Vagina (tissue), 2 donors: Measurements from ENCODE around the gene ECT2L. TPM values are rescaled to one million over a fixed set of nuclear protein-coding genes. Genes with fewer than 3 reads are reported as not detected.

Experiments used
- DNase-seq, 2 donors: peaks; one replicate each; pipeline ENCODE4 v3.0.0-alpha.2; 2017; ENCODE audit errors: extremely low spot score in 2 of 2
- H3K27ac ChIP-seq: fragments of 200-600 bp; sonication (generic); one replicate; pipeline ENCODE4 v1.5.1; 2019
- H3K27me3 ChIP-seq: fragments of 200-600 bp; sonication (generic); one replicate; pipeline ENCODE4 v1.5.1; 2019
- H3K36me3 ChIP-seq, 2 donors: fragments of 200-600 bp; sonication (generic); one replicate each; pipeline ENCODE4 v1.5.1; 2017 to 2019
- H3K4me1 ChIP-seq: fragments of 200-600 bp; sonication (generic); one replicate; pipeline ENCODE4 v1.5.1; 2019
- H3K4me3 ChIP-seq, 2 donors: fragments of 200-600 bp; sonication (generic); 1 replicate in 1 of 2; 2 replicates in 1 of 2; pipeline ENCODE4 v1.5.1; 2016 to 2019
- H3K9me3 ChIP-seq: fragments of 200-600 bp; sonication (generic); one replicate; pipeline ENCODE4 v1.5.1; 2019
- CTCF ChIP-seq, 3 experiments: fragments of 450-650 bp in 2 of 3; fragments of 200-600 bp in 1 of 3; sonication (generic) in 1 of 3; IDR thresholded peaks; one replicate each; pipeline ENCODE4 v1.5.1; 2017 to 2019; ENCODE audit warnings: antibody characterized with exemption in 3 of 3, mild to moderate bottlenecking in 2 of 3, moderate library complexity in 2 of 3
- POLR2A ChIP-seq, 2 donors: fragments of 450-650 bp; IDR thresholded peaks; one replicate each; pipeline ENCODE4 v1.6.1; 2017; ENCODE audit warnings: antibody characterized with exemption in 2 of 2, mild to moderate bottlenecking in 2 of 2, moderate library complexity in 2 of 2
- POLR2AphosphoS5 ChIP-seq, 2 donors: sonication (generic); formaldehyde crosslinking; IDR thresholded peaks; one replicate each; pipeline ENCODE4 v1.9.0; 2017; ENCODE audit warnings: antibody characterized with exemption in 2 of 2, mild to moderate bottlenecking in 2 of 2, low read depth in 1 of 2; ENCODE audit not compliant: insufficient read depth in 1 of 2
- intact Hi-C: fragments of 100-400 bp; cut with DNase I; formaldehyde crosslinking; loops from one replicate; pipeline ENCODE4 v1.15.1; 2023
- total RNA-seq: library from RNA; depleted of rRNA; stranded (reverse); fragments of >200 nt; gene quantifications from one replicate; pipeline ENCODE4 v1.2.3, GENCODE V29; 2016

Gene ECT2L
- total RNA-seq, 1 donor from 2014 or later: not detected

- H3K36me3 ChIP-seq: peaks cover 8 to 52% of the 10 kb centered on the region in 2 donors
- TF ChIP-seq CTCF (IDR thresholded peaks at IDR 0.05): no peak
- no peak for TF ChIP-seq POLR2AphosphoS5 (IDR thresholded peaks at IDR 0.05; ENCODE audit: insufficient read depth in 1 of 2, low read depth in 1 of 2)
- no peak for TF ChIP-seq POLR2A (IDR thresholded peaks at IDR 0.05)
- no peaks in the 10 kb centered on the region for H3K4me1 ChIP-seq
- H3K27ac ChIP-seq: no peak overlapping the region
- no peaks in the 10 kb centered on the region for H3K27me3 ChIP-seq
- no peak for DNase-seq
- intact Hi-C loops: no loop called here
- no peak overlapping the region for H3K4me3 ChIP-seq
- H3K9me3 ChIP-seq: no peaks in the 10 kb centered on the region
Measured at GRCh38 chr6:138914701-138915100, 118.8 kb downstream of the ECT2L start.

DNA sequence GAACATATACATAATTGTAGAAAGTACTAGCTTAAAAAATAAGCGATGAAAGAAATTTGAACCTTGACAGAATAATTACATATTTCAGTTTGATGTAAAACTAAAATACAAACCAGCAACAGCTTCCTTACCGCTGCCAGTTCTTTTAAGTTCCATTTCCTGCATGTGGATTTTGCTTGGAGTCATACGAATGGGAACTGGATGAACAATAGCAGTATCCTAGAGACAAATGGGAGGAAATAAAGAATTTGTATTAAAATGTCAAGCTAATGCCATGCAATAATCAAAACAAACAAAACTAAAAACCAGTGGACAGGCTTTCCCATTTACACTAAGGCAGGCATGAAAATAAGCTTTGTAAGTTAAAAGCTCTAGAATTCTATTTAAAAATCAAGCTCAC is 125.0 kb downstream of the ECT2L start:
- no peaks in the 10 kb centered on the region for H3K27me3 ChIP-seq
- H3K4me1 ChIP-seq: no peaks in the 10 kb centered on the region
- H3K27ac ChIP-seq: no peak overlapping the region
- no peak for DNase-seq
- TF ChIP-seq POLR2AphosphoS5 (IDR thresholded peaks at IDR 0.05; ENCODE audit: insufficient read depth in 1 of 2, low read depth in 1 of 2) (no peak), CTCF (IDR thresholded peaks at IDR 0.05) (no peak), POLR2A (IDR thresholded peaks at IDR 0.05) (no peak)
- peaks cover 0 to 18% of the 10 kb centered on the region in 2 donors for H3K36me3 ChIP-seq
- H3K9me3 ChIP-seq: no peaks in the 10 kb centered on the region
- intact Hi-C loops: no loop called here
- no peak overlapping the region for H3K4me3 ChIP-seq

GRCh38 chr6:138923561-138923960 is 127.7 kb downstream of the ECT2L start:
- no peak overlapping the region for H3K27ac ChIP-seq
- H3K27me3 ChIP-seq: no peaks in the 10 kb centered on the region
- no peaks in the 10 kb centered on the region for H3K4me1 ChIP-seq
- H3K9me3 ChIP-seq: no peaks in the 10 kb centered on the region
- TF ChIP-seq POLR2AphosphoS5 (IDR thresholded peaks at IDR 0.05; ENCODE audit: insufficient read depth in 1 of 2, low read depth in 1 of 2) (no peak), POLR2A (IDR thresholded peaks at IDR 0.05) (no peak), CTCF (IDR thresholded peaks at IDR 0.05) (no peak)
- H3K4me3 ChIP-seq: no peak overlapping the region
- intact Hi-C loops: no loop called here
- DNase-seq: no peak
- peaks cover 0 to 15% of the 10 kb centered on the region in 2 donors for H3K36me3 ChIP-seq

DNA sequence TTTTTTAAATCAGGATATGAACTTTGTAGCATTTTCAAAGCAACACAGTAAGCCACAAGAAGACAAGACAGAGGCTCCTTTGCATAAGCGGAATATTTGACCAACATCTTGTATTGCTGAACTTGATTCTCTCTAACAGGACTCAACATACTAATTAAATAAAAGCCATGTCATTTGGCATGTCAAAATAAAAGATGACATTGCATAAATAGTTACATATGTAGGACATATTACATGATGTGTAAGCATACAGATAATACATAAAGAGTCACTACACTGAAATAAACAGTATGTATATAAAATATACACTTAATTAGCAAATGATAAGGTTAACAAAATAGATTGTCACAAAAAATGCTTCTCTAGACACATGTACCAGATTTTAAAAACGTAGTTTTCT is 129.9 kb downstream of the ECT2L start:
- TF ChIP-seq CTCF (IDR thresholded peaks at IDR 0.05) (no peak), POLR2A (IDR thresholded peaks at IDR 0.05) (no peak), POLR2AphosphoS5 (IDR thresholded peaks at IDR 0.05; ENCODE audit: insufficient read depth in 1 of 2, low read depth in 1 of 2) (no peak)
- Histone ChIP-seq H3K9me3 (no peaks in the 10 kb centered on the region), H3K27ac (no peak overlapping the region), H3K27me3 (no peaks in the 10 kb centered on the region), H3K36me3 (peaks cover 0 to 15% of the 10 kb centered on the region in 2 donors), H3K4me3 (no peak overlapping the region), H3K4me1 (no peaks in the 10 kb centered on the region)
- intact Hi-C loops: no loop called here
- DNase-seq: no peak

DNA sequence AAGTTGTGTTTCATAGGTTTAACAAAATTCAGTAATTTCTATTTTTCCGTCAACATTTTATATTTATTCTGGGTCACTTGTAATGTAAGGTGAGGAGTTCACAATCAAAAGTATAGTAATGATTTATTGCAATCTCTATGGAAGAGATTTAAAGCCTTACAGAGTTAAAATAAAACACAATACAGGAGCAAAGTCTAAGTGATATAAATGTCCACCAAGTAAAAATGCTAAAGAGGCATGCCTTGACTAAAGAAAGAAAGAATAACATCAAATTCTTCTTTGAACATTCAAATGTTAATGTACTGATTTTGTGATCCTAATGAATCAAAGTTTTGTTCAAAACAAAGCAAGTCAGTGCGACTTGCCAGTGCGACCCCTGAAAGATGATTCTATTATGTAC is 130.7 kb downstream of the ECT2L start:
- Histone ChIP-seq H3K36me3 (peaks cover 0 to 15% of the 10 kb centered on the region in 2 donors), H3K4me1 (no peaks in the 10 kb centered on the region), H3K27me3 (no peaks in the 10 kb centered on the region), H3K27ac (no peak overlapping the region), H3K4me3 (no peak overlapping the region), H3K9me3 (no peaks in the 10 kb centered on the region)
- DNase-seq: no peak
- no peak for TF ChIP-seq CTCF (IDR thresholded peaks at IDR 0.05)
- no peak for TF ChIP-seq POLR2AphosphoS5 (IDR thresholded peaks at IDR 0.05; ENCODE audit: insufficient read depth in 1 of 2, low read depth in 1 of 2)
- no peak for TF ChIP-seq POLR2A (IDR thresholded peaks at IDR 0.05)
- intact Hi-C loops: no loop called here
